ENCODE results near the gene EFEMP1. TPM values are rescaled to one million over a fixed set of nuclear protein-coding genes. Genes with fewer than 3 reads are reported as not detected.

The EFEMP1 gene
- total RNA-seq, 1 experiment from 2014 or later, result 24.0 TPM

DNA sequence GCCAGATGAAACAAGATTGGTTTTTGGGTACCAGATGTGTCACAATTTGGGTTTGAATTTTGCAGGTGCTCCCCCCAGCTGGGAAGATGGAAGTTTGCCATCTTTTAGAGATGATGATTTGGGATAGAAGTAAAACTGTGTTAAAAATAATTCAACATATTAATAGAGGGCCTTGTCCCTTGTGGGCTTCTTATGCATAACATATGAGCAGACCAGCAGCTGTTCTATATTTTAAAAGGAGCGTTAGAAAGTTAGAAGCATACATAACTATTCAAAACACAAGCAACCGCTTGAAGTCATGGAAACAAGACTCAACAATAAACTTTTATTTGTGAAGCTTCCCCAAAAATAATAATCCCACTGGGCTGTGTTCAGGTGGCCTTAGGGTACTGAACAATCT is 62.8 kb downstream of the EFEMP1 start:
- Mint-ChIP-seq H3K27ac (no peak overlapping the region), H3K9me3 (no peaks in the 10 kb centered on the region), H3K27me3 (ENCODE audit: low read depth) (no peaks in the 10 kb centered on the region), H3K4me3 (no peak overlapping the region), H3K4me1 (peaks cover 6% of the 10 kb centered on the region), H3K36me3 (no peaks in the 10 kb centered on the region)
- POLR2A ChIA-PET, result no interaction called here
- CTCF ChIA-PET, result no interaction called here
- TF ChIP-seq, protein P1, sequence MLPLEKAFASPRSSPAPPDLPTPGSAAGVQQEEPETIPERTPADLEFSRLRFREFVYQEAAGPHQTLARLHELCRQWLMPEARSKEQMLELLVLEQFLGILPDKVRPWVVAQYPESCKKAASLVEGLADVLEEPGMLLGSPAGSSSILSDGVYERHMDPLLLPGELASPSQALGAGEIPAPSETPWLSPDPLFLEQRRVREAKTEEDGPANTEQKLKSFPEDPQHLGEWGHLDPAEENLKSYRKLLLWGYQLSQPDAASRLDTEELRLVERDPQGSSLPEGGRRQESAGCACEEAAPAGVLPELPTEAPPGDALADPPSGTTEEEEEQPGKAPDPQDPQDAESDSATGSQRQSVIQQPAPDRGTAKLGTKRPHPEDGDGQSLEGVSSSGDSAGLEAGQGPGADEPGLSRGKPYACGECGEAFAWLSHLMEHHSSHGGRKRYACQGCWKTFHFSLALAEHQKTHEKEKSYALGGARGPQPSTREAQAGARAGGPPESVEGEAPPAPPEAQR (CRISPR knock-in tag; IDR thresholded peaks at IDR 0.05), result no peak
- TF ChIP-seq RORB (CRISPR knock-in tag; IDR thresholded peaks at IDR 0.05) (no peak), GABPB1 (CRISPR knock-in tag; IDR thresholded peaks at IDR 0.05) (no peak), CBFB (CRISPR knock-in tag; IDR thresholded peaks at IDR 0.05; ENCODE audit: low read depth) (no peak), ZNF396 (CRISPR knock-in tag; IDR thresholded peaks at IDR 0.05; ENCODE audit: borderline replicate concordance) (no peak), CREB1 (CRISPR knock-in tag; IDR thresholded peaks at IDR 0.05) (no peak), TP53 (CRISPR knock-in tag; IDR thresholded peaks at IDR 0.05) (no peak), TCF7 (CRISPR knock-in tag; IDR thresholded peaks at IDR 0.05; ENCODE audit: low read depth) (no peak), GTF2I (CRISPR knock-in tag; conservative IDR thresholded peaks at IDR 0.05) (no peak), NFYB (CRISPR knock-in tag; conservative IDR thresholded peaks at IDR 0.05; ENCODE audit: low read depth) (no peak), MYBL2 (CRISPR knock-in tag; IDR thresholded peaks at IDR 0.05) (no peak)
- TF ChIP-seq, protein P2, sequence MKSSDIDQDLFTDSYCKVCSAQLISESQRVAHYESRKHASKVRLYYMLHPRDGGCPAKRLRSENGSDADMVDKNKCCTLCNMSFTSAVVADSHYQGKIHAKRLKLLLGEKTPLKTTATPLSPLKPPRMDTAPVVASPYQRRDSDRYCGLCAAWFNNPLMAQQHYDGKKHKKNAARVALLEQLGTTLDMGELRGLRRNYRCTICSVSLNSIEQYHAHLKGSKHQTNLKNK (CRISPR knock-in tag; IDR thresholded peaks at IDR 0.05), result no peak
- TF ChIP-seq, protein P3, sequence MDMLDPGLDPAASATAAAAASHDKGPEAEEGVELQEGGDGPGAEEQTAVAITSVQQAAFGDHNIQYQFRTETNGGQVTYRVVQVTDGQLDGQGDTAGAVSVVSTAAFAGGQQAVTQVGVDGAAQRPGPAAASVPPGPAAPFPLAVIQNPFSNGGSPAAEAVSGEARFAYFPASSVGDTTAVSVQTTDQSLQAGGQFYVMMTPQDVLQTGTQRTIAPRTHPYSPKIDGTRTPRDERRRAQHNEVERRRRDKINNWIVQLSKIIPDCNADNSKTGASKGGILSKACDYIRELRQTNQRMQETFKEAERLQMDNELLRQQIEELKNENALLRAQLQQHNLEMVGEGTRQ (CRISPR knock-in tag; IDR thresholded peaks at IDR 0.05), result no peak
- TF ChIP-seq, protein P4, sequence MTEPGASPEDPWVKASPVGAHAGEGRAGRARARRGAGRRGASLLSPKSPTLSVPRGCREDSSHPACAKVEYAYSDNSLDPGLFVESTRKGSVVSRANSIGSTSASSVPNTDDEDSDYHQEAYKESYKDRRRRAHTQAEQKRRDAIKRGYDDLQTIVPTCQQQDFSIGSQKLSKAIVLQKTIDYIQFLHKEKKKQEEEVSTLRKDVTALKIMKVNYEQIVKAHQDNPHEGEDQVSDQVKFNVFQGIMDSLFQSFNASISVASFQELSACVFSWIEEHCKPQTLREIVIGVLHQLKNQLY (CRISPR knock-in tag; IDR thresholded peaks at IDR 0.05), result no peak
- TF ChIP-seq, protein P5, sequence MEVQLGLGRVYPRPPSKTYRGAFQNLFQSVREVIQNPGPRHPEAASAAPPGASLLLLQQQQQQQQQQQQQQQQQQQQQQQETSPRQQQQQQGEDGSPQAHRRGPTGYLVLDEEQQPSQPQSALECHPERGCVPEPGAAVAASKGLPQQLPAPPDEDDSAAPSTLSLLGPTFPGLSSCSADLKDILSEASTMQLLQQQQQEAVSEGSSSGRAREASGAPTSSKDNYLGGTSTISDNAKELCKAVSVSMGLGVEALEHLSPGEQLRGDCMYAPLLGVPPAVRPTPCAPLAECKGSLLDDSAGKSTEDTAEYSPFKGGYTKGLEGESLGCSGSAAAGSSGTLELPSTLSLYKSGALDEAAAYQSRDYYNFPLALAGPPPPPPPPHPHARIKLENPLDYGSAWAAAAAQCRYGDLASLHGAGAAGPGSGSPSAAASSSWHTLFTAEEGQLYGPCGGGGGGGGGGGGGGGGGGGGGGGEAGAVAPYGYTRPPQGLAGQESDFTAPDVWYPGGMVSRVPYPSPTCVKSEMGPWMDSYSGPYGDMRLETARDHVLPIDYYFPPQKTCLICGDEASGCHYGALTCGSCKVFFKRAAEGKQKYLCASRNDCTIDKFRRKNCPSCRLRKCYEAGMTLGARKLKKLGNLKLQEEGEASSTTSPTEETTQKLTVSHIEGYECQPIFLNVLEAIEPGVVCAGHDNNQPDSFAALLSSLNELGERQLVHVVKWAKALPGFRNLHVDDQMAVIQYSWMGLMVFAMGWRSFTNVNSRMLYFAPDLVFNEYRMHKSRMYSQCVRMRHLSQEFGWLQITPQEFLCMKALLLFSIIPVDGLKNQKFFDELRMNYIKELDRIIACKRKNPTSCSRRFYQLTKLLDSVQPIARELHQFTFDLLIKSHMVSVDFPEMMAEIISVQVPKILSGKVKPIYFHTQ (CRISPR knock-in tag; IDR thresholded peaks at IDR 0.05), result no peak
- TF ChIP-seq, protein P6, sequence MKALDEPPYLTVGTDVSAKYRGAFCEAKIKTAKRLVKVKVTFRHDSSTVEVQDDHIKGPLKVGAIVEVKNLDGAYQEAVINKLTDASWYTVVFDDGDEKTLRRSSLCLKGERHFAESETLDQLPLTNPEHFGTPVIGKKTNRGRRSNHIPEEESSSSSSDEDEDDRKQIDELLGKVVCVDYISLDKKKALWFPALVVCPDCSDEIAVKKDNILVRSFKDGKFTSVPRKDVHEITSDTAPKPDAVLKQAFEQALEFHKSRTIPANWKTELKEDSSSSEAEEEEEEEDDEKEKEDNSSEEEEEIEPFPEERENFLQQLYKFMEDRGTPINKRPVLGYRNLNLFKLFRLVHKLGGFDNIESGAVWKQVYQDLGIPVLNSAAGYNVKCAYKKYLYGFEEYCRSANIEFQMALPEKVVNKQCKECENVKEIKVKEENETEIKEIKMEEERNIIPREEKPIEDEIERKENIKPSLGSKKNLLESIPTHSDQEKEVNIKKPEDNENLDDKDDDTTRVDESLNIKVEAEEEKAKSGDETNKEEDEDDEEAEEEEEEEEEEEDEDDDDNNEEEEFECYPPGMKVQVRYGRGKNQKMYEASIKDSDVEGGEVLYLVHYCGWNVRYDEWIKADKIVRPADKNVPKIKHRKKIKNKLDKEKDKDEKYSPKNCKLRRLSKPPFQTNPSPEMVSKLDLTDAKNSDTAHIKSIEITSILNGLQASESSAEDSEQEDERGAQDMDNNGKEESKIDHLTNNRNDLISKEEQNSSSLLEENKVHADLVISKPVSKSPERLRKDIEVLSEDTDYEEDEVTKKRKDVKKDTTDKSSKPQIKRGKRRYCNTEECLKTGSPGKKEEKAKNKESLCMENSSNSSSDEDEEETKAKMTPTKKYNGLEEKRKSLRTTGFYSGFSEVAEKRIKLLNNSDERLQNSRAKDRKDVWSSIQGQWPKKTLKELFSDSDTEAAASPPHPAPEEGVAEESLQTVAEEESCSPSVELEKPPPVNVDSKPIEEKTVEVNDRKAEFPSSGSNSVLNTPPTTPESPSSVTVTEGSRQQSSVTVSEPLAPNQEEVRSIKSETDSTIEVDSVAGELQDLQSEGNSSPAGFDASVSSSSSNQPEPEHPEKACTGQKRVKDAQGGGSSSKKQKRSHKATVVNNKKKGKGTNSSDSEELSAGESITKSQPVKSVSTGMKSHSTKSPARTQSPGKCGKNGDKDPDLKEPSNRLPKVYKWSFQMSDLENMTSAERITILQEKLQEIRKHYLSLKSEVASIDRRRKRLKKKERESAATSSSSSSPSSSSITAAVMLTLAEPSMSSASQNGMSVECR (CRISPR knock-in tag; IDR thresholded peaks at IDR 0.05; ENCODE audit: borderline replicate concordance), result no peak
- TF ChIP-seq, protein P7, sequence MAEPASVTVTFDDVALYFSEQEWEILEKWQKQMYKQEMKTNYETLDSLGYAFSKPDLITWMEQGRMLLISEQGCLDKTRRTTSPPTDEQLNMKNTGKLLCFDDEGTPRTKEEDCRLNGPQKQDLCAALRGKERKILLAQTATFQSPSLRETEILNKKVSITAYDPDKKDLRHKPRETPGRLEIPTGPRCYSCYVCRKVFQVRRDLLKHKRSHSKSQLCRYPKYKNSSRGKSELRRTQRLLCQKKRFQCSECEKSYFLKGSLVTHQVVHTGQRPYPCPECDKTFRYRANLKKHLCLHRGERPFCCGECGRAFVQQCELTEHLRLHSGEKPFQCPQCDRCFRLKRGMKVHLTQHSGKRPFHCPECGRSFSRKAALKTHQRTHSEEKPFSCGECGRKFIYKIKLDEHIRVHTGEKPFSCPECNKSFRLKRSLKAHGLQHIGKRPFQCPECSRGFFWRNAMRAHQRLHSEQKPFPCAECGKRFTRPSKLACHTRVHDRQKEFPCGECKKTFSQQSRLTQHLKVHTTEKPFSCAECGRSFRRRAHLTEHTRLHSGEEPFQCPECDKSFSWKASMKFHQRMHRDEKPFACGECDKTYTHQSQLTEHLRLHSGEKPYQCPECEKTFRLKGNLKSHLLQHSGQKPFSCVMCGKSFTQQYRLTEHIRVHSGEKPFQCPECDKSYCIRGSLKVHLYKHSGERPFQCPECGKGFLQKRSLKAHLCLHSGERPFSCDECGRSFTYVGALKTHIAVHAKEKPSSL (CRISPR knock-in tag; conservative IDR thresholded peaks at IDR 0.05), result no peak
- DNase-seq (ENCODE audit: low spot score), result no peak
- ATAC-seq, result no peak

All from WTC11 (cell line).